GM21381 (cell line): ENCODE measurements around the gene PDE4D.
A peak's percentile ranks its signal among the peaks of the same experiment; 100 is the strongest.

Experiments
- ATAC-seq: cut with Tn5 transposase; IDR thresholded peaks from one replicate; pipeline ENCODE4 v1.9.1; 2021; ENCODE audit warnings: mild to moderate bottlenecking, moderate library complexity; ENCODE audit not compliant: unreplicated experiment

The PDE4D gene

DNA sequence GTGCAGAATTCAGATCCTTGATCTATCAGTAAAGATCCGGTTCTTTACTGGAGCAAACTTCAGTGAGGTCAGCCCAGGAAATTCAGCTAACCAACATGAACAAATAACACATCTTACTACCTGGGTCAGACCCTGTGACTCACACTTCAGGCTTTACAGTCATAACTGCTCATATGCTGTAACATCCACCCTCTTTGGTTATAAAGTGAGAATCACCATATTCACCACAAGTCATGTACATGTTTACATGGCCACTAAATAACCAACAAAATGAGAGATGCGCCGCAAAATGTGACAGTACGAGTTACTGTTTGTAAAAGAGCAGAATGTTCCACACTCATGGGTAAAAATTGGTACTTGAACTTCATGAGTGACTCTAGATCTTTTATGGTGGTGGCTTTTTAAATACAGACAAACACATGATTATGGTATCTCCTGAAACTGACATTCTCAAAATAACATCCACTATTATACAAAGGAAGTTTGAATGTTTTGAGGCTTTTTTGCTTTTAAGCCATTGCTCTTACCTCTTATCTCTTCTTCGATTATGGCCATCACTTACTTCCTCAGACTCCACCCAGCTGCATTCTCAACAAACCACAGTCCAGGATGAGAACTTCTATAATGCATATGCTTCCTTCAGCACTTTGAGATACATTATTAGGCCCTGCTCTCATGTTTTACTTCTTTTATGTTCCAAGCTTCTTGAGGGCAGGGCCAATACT is 794.1 kb downstream of the PDE4D start:
- peak; percentile 58 for ATAC-seq

DNA sequence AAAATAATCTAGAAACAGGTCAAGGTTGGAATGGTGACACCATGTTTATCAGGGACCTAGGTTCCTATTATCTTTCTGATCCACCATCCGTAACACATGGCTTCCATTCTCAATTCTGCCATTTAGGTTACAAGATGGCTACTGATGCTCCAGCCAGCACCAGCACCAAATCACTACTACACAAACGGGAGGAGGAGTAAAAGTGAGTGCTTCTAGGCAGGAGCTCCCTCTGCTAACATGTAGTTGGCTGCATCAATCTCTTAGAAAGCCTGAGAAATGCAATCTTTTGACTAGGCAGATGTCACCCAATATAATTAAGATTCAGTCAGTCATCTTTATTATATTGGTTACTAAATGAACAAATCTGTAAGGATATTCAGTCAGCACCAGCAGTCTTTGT is 794.8 kb downstream of the PDE4D start:
- no peak for ATAC-seq

DNA sequence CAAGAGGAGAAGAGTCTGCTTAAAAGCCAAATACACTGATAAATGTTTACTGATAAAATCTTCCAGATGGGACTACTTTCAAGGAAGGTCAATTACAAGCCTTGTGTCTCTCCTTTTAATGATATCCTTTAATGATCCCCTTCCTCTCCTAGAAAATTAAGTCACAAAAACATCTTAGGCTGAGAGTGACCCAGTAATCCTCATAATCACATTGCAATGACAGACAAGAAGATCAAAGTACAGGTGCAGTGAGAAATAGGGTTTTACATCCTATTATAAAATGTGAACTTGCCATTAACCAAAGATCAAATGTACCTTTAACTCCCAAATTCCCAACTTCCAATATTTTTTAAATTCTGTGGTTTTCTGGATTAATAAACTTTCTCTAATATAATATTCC is 795.8 kb downstream of the PDE4D start:
- no peak for ATAC-seq

DNA sequence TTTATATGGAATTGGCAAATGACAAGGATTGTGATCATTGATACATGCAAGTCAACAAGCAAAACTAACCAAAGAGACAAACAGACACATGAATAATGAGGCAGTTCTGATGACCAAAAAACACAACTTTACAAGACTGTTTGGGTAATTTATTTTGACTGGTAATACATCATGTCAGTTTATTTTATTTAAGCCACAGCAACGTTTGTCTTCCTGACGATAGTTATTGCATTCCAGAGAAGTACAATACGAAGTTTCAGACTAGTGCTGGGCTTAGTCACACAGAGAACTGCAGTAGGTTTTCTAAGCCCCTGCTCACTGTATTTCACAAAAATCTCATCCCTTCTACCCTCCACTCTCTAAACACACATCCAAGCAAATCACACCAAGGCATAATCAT is 796.4 kb downstream of the PDE4D start:
- no peak for ATAC-seq

DNA sequence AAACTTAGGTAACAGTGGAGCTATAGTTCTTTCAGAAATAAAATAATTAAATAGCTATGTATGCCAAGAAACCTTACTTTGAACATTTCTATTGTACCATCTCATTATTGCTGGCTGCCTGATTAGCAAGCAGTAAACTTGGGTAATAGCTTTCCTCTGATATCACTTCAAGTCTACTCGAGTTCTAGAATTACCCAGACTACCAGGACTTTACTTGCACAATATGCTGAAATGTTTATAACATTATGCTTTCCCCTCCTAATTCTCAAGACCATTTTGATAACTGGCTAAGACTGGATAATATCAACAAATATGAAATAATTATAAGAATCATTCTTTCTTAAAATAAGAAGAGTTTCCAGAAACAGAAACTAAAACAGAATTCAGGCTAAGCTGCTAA is 798.0 kb downstream of the PDE4D start:
- no peak for ATAC-seq

DNA sequence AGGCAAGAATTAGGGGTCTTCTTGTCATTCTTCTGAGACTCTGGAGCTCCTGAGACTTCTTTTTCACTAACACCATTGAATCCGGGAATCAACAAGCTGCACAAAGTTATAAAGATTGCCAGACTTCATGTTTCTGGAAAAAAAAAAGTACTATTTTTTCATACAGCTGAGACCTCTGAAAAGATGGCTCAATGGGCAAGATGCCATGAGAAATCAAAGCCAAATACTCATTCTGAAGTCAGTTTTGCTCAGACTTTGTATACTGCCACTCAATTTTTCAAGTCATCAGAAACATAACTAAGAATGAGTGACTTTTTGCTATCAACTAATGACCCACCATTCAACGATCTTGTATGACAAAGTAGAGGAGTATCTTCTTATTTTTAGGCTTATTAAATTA is 798.7 kb downstream of the PDE4D start:
- no peak for ATAC-seq

DNA sequence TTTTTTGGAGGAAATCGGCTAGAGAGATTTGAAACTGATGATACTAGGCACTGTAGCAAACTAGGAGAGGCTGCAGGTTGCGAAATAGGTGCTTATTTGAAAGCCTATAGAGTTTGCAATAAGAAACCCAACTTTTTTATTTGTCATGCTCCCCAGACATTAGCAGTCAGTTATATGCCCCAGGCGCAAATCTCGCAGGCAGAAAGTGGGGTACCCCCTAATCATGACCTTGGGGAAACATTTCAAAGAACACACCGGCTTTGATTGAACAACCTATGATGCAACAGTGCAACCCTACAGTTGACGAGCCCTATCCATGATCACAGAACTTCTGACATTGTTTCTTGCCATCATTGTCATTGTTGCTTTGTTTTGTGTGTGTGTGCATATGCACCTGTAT is 800.2 kb downstream of the PDE4D start:
- ATAC-seq, result no peak

DNA sequence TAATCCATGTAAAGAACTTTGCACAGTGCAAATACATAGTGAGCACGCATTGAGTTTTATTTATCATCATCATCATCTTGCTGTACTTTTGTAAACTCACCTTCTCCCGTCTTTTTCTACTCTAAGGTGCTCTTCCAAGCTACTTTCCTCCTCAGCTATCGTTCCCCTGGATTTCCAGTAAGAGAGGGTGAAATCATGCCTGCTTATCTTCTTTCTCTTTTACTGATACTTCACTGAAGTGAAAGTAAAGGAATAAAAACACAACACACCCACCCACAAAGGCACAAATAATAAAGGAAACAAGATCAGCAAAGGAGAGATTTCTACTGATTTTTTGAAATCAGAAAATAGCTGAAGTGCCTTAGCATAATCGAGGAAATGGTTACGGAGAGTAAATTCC is 800.8 kb downstream of the PDE4D start:
- no peak for ATAC-seq

DNA sequence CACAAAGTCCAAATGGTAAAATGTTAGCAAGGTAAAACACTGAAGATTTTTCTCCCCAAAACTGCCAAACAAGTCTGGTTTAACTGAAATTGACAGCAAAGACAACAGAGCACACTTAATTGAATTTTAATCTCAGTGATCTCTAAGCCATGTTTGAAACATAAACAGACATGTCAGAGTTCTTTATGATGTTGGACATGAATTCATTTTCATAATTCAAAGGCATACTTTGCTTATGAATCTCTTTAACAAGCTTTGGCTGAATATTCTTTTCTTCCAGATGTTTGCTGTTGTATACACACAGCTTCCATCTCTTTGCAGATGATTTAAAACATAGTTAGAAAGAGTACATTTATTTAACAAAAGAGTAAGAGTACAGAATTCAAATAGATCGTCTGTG is 801.6 kb downstream of the PDE4D start:
- ATAC-seq, result no peak

DNA sequence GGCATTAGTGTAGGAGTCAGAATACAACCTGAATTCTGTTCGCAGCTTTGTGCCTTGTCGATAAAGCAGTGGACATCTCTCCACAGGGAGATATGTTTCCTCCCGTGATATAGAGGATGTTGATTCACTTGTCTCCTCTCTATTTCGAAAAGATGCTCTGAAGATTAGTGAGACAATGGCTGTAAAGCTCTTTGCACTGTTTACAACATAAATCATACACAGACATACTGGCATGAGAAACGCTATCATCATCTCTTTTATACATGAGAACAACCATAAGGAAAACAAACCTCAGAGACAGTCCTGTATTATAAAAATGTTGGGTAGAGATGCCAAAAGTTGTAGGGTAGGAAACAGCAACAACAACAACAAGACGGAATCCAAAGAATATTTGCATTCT is 803.2 kb downstream of the PDE4D start:
- ATAC-seq, result no peak

DNA sequence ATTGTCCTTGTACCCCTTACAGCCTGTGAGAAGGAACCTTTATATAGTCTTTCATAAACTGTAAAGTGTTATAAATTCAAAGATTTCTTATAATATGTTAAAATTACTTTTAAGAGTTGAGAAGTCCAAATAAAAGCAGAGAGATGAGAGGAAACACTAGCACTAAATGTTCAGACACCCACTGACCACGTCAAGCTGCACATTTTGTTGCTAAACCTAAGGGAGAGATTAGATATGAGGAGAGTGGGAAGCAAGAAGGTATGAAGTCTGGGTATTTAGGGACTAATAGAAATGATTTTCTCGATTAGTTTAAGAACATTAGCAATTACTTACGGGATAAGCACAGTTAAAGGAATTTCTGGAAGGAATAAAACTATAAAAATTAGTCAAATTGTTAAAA is 803.8 kb downstream of the PDE4D start:
- no peak for ATAC-seq

DNA sequence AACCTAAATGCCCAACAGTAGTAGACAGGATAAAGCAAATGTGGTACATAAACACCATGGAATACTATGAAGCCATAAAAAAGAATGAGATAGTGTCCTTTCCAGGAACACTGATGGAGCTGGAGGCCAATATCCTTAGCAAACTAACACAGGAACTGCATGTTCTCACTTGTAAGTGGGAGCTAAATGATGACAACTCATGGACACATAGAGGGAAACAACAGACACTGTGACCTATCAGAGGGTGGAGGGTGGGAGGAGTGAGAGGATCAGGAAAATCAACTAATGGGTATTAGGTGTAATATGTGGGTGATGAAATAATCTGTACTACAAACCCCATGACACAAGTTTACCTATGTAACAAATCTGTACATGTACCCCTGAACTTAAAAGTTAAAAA is 805.0 kb downstream of the PDE4D start:
- ATAC-seq, result no peak

DNA sequence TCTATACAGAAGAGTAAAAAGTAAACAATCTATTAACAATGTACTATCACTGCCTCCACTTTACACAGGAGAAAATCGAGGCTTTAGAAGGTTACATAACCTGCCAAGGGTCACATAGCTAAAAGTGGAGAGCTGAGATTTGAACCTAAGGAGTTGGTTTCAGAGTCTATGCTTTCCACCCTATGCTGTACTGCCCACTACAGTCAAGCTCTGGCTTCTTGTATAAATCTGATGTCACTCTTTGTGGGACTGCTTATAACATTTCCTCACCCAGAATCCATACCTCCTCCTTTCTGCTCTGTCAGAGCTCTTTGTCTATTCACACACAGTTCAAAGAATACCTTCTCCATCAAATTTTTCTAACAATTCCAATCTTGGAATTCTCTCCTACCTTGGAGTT is 807.5 kb downstream of the PDE4D start:
- ATAC-seq, result no peak

DNA sequence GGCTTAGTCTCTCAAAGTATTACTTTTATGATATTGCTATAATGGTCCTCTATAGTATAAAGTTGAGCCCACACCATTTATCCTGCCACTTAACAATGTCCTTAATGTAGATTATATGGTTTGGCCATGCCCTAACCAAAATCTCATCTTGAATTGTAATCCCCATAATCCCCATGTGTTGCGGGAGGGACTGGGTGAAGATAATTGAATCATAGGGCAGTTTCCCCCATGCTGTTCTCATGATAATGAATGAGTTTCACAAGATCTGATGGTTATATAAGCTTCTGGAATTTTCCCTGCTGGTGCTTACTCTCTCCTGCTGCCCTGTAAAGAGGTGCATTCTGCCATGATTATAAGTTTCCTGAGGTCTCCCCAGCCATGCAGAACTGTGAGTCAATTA is 811.8 kb downstream of the PDE4D start:
- no peak for ATAC-seq

DNA sequence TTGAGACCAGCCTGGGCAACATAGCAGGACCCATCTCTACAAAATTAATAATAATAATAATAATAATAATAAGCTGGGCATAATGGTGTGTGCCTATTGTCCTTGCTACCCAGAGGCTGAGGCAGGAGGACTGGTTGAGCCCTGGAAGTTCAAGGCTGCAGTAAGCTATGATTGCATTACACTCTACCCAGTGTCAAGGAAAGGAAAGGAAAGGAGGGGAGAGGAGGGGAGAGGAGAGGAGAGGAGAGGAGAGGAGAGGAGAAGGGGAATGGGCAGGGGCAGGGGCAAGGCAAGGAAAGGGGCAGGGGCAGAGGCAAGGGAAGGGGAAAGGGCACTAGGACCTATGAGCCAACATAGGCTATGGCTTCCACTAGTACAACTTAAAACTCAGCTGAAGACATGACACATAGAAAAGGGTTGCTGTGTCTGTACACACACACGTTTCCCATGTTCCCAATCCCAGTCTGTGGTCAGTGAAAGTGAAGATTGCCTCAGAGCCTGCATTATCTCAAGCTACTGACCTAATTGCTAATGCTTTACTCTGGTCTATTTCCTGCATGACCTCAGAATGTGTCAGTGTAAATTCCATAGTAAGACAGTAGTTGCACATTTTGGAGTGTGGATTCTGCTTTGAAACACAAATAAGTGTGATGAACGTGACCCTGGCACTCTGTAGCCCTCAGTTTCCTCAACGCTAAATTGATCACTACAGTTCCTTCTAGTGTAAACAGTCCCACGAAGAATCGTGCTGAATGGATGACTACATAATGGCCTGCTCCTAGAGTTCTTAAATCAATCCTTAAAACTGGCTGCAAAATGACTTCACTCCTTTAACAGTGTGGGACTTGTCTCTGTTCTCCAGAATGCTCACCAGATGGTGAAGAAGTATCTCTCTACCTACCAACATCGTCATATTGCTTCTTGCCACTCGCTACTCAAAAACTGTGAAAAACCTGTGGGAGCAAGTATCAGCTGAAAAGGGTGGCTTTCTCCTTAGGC is 813.6 kb downstream of the PDE4D start:
- ATAC-seq, result no peak

DNA sequence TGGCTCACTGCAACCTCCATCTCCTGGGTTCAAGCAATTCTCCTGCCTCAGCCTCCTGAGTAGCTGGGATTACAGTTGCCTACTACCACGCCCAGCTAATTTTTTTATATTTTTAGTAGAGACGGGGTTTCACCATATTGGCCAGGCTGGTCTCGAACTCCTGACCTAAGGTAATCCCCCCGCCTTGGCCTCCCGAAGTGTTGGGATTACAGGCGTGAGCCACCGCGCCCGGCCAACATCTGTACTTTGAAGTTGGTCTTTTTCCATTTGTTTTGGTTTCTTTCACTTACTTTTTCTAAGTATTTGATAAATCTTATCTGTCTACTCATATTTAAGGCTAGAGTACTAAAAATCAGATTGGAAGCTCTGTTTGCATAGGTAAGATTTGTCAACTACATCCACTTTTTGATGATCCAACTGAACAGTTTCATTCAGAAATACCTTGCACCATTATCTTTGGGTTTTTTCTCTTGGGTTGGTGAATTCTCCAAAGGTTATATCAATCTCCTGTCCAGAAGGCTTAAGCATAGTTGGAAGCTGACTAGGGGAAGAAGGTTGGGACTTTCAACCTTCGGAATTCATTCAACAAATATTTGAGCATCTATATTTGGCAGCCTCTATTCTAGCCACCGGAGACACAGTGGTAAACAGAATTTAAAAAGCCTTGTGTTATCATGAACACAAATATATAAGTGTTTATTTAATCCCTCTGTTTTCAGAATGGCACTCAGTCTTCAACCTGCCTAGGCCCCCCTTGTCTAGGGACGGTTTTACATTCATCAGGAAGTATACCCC is 821.6 kb downstream of the PDE4D start:
- no peak for ATAC-seq

DNA sequence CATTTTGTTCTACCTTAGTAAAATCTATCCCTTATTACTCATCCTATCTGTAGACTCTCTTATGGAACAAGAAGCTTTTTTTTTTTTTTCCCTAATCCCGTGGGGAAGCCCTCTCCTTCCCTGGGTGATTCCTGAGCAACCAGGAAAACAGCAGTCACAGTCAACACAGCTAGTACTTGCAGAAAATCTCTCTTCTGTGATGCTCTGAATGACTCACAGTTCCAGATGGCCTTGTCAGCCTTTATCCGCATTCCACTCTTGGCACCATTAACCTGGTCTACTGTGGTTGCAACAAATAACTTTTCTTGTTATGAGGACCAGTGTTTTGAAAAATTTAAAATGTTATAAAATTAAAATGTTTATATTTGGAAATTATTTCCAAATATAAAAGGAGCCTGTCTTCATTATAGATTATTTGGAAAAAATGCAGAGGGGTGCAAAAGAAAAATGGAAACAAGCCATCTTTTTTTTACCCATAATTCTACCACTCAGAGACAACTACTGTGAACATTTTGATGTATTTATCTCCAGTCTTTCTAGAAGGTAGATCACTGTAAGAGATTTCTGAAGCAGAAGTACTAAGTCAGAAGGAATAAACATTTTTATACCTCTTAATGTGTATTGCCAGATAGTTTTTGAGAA is 824.0 kb downstream of the PDE4D start:
- no peak for ATAC-seq

DNA sequence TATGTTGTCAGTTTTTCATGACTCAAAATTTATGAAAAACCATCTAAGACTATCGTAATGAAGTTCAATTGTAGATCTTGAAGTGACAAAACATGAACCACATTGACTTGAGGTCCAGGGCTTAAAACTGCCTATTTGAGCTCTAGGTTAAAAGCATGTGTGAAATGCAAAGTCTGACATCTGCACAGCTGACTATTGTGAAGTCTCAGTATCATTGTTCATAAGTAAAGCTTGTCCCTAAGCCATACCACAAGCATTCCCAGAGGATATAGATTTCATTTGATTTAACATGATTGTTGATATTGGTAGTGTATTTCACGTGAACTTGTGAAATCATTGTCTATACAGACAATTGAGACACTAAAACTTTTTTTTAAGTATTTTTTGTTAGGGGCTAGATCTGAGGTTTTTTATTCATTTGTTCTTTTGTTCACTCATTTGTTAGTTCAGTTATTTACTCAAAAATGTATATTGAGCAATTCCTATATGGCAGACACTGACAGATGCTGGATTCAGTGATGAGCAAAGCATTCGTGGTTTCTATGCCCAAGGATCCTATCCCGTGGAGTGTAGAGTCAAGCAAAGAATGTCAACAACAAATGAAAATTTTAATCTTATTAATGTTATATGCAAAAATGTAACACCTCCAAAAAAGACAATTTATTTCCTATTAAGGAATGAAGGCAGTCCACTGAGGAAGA is 825.4 kb downstream of the PDE4D start:
- no peak for ATAC-seq

DNA sequence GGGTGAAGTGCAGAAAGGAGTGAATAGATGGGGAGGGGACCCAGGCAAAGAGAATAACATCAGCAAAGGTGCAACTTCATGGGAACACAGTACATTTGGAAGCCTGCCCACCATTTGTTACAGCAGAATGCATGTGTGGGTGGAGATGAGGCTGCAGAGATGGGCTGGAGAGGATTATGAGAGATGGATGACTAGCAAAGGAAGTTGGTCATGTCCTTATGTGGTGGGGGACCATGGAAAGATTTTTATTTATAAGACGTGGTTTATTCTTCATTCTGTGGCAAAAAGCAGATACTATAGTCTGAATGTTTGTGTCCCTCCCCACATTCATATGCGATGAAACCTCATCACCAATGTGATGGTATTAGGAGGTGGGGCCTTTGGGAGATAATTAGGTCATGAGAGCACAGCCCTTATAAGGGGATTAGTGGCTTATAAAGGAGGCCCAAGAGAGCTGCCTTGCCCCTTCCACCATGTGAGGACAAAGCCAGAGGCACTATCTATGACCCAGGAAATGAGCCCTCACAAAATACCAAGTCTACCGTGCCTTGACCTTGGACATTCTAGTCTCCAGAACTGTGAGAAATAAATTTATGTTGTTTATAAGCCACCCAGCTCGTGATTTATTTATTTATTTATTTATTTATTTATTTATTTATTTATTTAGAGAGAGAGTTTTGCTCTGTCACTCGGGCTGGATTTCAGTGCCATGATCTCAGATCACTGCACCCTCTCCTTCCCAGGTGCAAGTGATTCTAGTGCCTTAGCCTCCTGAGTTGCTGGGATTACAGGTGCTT is 827.0 kb downstream of the PDE4D start:
- no peak for ATAC-seq
